GM18511 (cell line): ENCODE measurements around the gene GJB6.

Source experiments
- ATAC-seq: cut with Tn5 transposase; IDR thresholded peaks from one replicate; pipeline ENCODE4 v1.9.1; 2021; ENCODE audit warnings: mild to moderate bottlenecking, moderate library complexity; ENCODE audit not compliant: unreplicated experiment

GJB6 gene

DNA sequence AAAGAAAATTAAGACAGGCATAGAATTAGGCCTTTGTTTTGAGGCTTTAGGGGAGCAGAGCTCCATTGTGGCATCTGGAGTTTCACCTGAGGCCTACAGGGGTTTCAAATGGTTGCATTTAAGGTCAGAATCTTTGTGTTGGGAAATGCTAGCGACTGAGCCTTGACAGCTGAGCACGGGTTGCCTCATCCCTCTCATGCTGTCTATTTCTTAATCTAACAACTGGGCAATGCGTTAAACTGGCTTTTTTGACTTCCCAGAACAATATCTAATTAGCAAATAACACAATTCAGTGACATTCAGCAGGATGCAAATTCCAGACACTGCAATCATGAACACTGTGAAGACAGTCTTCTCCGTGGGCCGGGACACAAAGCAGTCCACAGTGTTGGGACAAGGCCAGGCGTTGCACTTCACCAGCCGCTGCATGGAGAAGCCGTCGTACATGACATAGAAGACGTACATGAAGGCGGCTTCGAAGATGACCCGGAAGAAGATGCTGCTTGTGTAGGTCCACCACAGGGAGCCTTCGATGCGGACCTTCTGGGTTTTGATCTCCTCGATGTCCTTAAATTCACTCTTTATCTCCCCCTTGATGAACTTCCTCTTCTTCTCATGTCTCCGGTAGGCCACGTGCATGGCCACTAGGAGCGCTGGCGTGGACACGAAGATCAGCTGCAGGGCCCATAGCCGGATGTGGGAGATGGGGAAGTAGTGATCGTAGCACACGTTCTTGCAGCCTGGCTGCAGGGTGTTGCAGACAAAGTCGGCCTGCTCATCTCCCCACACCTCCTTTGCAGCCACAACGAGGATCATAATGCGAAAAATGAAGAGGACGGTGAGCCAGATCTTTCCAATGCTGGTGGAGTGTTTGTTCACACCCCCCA lies 43.2 kb downstream of the GJB6 start:
- ATAC-seq = no peak

DNA sequence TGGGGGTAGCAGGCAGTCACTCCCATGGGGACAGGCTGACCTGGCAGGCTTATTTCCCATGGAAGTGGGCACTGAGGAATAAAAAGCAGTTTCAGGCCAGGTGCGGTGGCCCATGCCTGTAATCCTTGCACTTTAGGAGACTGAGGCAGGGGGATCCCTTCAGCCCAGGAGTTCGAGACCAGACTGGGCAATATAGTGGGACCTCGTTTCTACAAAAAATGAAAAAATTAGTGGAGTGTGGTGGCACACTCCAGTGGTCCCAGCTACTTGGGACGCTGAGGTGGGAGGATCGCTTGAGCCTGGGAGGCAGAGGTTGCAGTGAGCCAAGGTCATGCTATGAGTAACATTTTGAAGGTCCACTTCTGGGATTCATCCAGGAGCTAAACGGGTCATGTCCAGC lies 45.3 kb downstream of the GJB6 start:
- ATAC-seq = no peak

DNA sequence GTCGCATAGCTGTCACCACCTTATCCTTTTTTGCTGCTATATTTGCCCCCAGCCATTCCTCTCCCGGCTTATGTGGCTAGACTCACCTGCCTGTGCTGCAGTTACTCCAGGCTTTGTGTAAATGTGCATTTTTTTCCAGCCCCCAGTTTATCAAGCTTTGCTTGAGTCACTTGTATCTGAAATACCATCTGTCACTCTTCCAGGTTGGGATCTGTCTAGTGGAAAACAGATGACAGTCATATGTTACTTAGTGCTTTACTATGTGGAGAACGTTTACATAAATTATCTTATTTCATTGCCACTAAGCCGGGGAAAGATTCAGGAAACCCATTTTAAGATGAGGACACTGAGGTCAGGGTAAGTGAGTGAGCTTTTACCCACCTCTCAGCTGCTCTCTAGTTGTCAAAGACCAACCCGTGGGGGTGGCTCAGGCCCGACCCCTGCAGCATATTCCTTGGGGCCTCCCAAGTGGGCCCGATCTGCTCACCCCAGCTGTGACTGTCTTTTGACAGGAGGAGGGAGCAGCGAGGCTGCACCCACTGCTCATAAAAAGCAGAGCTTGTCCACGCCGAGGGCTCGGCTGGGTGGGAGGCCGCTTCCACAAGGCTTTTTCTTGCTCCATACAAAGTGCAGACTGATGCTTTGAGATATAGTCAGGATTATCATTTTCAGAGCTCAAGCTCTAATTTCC lies 46.6 kb downstream of the GJB6 start:
- ATAC-seq = no peak

DNA sequence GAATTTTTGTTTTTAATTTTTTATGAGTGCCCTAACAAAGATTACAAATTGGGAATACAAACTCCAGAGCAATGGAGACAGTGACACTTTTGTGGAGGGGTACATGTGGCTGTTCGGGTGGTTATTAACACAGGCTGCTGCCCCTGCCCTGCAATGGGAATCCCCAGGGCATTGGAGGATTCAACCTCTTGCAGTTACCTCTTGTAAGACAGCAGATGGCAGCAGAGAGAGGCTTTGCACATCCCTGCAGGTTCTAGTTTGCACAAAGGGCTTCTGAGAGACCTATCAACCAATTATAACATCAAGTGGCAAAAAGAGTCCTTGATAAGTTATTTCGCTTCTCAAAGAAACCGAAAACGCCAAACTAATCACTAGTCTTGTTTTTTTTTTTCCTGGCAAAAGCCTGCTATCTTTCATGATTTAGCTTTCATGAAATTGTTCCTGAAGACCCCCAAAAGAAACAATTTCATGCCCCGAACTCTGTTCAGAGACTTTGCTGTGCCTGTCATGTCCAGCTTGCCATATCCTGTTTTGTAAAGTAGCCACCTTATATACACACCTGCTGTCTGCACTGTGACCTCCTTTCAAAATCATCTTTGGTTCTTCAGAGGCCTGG lies 49.8 kb downstream of the GJB6 start:
- ATAC-seq = peak; percentile 78

DNA sequence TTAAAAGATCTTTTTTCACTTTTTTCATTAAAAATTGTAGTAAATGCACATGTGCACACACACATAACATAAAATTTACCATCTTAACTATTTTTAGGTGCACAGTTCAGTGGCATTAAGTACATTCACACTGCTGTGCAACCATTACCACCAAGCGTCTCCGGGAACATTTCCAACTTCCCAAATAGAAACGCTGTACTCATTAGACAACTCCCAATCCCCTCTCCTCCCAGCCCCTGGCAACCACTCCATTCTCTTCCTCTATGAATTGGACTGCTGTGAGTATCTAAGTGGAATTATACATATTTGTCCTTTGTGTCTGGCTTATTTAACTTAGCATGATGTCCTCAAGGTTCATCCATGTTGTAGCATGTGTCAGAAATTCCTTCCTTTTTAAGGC lies 50.9 kb downstream of the GJB6 start:
- ATAC-seq = no peak

DNA sequence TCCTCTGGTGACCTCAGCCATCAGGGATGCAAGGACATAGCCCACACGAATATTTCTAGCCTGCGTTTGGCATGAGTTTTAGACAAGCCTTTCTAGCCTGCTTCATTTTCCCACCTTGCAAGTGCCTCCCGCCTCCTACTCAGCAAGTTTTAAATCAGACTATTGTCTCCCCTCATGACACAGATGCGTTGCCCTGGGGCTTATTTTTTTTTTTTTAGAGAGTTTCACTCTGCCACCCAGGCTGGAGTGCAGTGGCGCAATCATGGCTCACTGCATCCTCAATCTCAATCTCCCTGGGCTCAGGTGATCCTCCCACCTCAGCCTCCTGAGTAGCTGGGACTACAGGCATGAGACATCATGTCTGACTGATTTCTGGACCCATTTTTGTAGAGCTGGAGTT lies 54.0 kb downstream of the GJB6 start:
- ATAC-seq = no peak

DNA sequence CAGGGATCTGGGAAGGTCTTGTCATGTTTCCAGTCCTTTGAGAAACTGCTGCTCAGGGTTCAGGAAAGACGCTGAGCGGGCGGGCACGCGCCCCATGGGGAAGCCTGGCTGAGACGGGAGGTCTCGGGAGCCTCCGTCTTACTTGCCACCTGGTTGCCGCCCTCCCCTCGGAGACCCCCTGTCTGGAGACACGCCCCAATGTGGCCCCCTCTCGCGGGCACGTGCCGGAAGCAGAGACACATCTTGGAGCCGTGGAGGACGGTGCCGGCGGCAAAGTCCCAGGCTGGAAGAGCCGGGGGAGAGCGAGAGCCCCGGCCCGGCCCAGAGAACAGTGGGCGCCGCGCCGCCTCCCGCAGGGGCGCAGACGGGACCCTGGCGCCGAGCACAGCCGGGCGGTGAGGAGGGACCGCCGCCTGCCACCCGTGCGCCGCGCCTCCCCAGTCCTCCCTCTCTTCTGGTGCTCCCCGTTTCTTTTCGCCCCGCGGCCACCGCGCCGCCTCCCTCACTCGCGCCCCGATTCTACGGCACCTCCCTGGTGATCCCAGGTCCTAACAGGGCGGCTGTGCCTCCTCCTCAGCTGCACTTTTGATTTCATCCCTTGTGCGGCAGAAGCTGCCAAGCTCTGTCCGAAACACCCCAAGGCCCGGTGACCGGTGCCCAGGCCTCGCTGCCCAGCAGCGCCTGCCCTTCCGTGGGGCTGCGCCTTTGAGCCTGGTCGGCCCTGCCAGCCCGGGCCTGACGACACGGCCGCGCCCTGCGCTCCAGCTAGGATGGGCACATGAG lies 54.9 kb downstream of the GJB6 start:
- ATAC-seq = no peak

DNA sequence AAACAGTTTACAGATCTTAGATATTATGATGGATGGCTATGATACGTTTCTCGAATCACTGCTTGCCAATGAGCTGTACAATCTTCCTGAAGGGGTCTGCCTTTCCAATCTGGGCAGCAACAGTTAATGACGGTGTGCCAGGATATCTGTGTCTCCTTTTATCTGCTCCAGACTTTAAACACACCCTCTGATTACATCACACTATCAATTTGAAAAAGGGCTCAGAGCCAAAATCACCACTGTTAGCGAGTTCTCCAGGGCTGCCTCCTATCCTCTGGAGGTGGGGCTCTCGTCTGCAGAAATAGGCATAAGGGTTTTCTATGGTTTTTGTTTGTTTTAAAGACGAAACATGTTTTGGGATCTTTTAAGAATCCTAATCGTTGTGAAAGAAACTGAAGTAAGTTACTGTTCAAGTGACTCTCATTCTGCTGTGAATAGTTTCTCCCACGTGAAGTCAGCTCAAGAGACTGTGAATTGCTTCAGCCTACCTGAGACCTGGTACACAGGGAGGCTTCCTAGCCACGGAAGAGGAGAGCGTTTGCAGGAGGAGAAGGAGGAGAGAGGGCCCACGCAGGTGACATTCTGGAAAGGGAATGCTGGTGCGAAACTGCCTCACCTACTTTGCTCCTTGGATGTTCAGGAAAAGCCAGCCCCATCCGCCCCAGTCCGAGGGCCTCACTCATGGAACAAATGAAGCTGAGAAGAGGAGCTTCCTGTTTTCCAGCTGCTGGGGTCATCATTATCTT lies 56.0 kb downstream of the GJB6 start:
- ATAC-seq = no peak

DNA sequence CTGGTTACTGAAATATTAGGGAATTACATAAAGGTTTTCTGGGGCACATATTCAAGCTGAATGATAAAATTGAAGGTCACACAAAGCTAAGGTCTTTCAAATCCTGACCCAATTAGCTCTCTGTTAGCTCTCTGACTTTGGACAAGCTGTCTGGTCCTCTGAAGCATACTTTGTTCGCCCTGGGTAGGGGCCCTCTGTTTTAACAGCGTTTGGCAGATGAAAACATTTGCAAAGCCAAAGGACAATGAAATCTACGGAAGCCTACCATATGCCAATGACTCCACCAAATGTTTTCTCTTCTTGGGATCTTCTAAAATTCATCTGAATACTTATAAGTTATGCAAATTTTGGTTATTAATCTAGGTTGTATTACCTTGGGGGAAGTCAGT lies 56.7 kb downstream of the GJB6 start:
- ATAC-seq = no peak

DNA sequence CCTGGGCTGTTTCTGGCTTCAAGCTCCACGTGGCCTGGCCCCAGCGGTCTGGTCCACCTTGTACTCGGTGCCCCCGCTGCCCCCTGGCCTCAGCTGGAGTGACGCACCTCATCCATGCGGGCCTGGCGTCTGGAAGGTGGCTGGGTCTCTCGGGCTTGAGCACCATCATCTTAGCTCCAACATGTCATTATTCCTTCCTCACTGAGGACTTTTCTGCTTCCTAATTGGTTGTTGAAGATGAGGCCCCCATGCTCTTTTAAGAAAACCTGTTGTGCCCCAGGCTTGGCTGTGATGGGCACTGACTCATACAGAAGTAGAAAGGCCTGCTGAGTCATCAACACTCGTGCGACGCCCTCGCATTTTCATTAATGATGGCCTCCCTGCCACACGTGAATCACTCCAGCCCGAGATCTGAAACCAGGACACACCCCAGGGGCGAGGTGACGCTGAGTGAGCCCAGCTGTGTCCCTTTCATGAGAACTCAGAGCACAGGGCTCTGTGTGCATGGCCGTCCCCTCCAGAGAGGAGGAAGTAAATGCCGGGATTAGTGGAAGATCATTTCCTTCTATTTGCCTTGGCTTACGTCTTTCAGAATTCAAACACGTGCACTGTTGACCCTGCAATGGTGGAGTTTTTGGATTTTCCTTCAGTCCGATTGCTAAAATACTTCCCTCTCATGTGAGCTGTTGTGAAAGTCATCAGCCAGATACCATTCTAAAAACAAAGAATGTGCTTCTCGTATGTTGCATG lies 57.3 kb downstream of the GJB6 start:
- ATAC-seq = peak; percentile 95

DNA sequence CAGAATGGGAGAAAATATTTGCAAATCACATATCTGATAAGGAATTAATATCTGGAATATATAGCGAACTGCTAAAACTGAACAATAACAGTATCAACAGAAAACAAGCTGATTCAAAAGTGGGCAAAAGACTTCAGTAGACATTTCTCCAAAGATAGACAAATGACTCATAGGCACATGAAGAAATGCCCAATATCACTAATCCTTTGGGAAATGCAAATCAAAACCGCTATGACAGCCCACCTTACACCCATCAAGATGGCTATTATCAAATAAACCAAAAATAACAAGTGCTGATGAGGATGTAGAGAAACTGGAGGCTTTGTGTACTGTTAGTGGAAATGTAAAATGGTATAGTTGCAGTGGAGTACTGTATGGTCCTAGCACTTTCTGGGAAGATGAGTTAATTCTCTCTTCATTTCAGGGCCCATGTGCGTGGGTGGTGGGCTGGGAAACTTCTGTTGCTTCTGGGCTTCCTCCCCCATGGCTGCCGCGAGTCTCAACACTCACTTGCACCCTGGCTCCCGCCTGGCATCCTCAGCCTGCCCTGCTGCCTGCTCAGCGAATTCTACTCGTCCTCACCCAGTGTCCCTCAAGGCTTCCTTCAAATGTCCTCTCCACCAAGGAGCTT lies 58.9 kb downstream of the GJB6 start:
- ATAC-seq = no peak
